Measurements from ENCODE around the gene NR5A1.

GRCh38 chr9:124452326-124452725, 54.9 kb downstream of the NR5A1 start:
- TF ChIP-seq POLR2A (IDR thresholded peaks at IDR 0.05) (no peak), CTCF (IDR thresholded peaks at IDR 0.05) (no peak), EP300 (IDR thresholded peaks at IDR 0.05) (no peak)
